Stimulated activated CD4-positive, alpha-beta T cell treated with anti-CD3 and anti-CD28 coated beads, Interleukin-12 subunit alpha, Interleukin-12 subunit beta, amount 100 ng/mL, for 4 hours (primary cell): ENCODE data around the gene MAN1C1.

Source experiments
- DNase-seq: peaks from one replicate; pipeline ENCODE4 v3.0.0-alpha.2; 2020

The MAN1C1 gene

DNA sequence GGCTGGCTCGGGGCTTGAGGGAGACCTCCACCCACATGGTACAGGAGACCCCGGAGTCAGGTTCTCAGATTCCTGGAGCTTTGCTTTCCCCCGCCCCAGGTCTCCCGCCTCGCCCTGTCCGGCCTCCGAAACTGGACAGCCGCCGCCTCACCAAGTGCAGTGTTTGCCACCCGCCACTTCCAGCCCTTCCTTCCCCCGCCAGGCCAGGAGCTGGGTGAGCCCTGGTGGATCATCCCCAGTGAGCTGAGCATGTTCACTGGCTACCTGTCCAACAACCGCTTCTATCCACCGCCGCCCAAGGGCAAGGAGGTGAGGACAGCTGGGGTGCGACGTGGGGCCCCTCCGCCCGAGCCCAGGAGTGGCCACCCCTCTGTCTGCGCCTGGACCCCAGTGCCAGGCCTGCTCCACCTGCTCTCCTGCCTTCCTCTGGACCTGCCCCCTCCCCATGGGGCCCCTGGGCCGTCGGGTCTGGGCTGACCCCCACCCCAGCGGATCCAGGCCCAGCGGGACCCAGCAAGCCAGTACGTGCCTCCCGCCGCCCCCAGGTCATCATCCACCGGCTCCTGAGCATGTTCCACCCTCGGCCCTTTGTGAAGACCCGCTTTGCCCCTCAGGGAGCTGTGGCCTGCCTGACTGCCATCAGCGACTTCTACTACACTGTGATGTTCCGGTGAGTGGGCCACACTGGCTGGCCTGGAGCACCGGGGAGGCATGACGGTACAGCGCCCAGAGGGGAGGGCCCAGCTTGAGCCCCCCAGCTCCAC is 192.1 kb downstream of the MAN1C1 start:
- DNase-seq = no peak

DNA sequence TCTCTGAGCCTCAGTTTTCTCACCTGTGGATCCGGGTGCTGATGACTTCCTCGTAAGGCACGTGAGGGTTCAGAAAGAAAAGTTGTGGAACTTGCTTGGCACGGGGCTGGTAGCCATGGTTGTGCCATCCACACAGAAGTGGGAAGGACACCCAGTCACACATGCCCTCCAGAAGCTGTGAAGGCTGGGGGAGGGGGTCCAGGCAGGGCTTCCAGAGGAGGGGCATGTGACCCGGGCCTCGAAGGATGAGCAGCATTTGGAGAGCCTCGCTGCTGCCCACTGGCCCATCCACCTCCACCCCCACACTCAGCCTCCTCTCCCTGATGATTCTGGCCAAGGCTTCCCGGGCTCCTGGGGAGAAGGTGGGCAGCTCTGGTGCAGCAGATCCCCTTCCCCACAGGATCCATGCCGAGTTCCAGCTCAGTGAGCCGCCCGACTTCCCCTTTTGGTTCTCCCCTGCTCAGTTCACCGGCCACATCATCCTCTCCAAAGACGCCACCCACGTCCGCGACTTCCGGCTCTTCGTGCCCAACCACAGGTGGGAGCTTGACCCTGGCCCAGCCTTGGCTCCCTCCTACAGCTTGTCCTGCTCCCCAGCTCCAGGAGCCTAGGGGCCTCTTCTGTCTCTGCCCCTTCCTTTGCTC is 192.8 kb downstream of the MAN1C1 start:
- no peak for DNase-seq

DNA sequence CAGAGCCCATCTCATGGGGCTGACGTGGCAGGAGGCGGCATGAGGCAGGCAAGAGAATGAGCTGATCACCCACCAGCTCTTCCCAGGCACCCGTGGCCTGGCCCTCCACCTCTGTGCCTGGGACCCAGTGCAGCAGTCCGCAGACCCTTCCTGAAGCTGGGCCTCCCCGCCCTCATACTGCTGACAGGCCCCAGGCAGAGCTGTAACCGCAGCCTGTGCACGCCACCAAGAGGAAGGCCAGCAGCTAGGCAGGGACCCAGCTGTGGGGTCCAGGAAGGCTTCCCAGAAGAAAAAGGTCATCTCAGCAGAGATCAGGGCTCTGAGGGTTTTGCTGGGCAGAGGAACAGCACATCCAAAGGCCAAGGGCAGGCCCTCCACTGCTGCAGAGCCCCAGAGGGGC is 193.3 kb downstream of the MAN1C1 start:
- DNase-seq = no peak

- DNase-seq = peak; percentile 83
Measured at GRCh38 chr1:25810341-25811299, 194.0 kb downstream of the MAN1C1 start.

DNA sequence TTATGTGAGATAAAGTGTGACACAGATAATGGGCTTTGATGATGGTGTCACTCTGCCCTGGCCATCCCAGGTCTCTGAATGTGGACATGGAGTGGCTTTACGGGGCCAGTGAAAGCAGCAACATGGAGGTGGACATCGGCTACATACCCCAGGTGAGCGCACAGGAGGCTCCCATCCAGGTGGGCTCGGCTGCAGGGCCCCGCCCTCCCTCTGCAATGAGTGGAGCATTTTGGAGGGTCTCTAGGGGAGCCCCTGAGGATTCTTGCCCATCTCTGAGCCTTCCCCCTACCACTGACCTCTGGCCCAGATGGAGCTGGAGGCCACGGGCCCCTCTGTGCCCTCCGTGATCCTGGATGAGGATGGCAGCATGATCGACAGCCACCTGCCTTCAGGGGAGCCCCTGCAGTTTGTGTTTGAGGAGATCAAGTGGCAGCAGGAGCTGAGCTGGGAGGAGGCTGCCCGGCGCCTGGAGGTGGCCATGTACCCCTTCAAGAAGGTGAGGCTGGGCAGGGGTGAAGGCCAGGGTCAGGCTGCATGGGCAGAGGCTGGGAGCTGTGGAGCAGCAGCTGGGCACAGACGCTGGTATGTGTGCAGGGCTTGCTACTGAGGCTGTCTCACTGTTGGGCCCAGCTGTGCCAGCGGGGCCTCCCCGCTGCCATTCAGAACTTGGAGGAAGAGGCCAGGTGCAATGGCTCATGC is 194.9 kb downstream of the MAN1C1 start:
- no peak for DNase-seq

- DNase-seq = no peak
Measured at GRCh38 chr1:25813071-25813733, 196.6 kb downstream of the MAN1C1 start.

DNA sequence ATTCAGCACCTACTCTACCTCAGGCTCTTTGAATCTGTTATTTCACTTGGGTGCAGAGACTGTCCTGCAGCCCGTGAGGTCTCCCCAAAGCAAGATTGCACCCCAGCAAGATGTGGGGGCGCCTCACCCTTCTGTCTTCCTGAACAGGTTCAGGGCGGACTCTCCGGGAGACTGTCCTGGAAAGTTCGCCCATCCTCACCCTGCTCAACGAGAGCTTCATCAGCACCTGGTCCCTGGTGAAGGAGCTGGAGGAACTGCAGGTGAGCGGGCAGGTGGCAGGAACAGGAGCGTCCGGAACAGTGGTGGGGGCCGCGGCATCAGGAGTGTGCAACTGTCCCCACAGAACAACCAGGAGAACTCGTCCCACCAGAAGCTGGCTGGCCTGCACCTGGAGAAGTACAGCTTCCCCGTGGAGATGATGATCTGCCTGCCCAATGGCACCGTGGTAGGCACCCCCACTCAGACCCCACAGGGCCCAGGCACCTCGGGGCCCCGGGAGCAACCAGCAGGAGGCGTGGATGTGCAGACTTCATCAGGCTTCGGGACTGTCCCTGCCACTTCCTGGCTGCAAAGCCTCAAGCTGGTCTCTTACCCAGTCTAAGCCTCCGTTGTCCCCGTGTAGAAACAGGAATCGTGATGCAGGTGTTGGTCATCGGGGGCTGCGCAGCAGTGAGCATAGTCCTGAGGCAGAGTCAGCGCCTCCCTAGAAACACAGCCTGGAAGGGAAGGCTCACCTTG is 197.3 kb downstream of the MAN1C1 start:
- DNase-seq = no peak

GRCh38 chr1:25814549-25815087 is 198.0 kb downstream of the MAN1C1 start:
- DNase-seq = no peak

DNA sequence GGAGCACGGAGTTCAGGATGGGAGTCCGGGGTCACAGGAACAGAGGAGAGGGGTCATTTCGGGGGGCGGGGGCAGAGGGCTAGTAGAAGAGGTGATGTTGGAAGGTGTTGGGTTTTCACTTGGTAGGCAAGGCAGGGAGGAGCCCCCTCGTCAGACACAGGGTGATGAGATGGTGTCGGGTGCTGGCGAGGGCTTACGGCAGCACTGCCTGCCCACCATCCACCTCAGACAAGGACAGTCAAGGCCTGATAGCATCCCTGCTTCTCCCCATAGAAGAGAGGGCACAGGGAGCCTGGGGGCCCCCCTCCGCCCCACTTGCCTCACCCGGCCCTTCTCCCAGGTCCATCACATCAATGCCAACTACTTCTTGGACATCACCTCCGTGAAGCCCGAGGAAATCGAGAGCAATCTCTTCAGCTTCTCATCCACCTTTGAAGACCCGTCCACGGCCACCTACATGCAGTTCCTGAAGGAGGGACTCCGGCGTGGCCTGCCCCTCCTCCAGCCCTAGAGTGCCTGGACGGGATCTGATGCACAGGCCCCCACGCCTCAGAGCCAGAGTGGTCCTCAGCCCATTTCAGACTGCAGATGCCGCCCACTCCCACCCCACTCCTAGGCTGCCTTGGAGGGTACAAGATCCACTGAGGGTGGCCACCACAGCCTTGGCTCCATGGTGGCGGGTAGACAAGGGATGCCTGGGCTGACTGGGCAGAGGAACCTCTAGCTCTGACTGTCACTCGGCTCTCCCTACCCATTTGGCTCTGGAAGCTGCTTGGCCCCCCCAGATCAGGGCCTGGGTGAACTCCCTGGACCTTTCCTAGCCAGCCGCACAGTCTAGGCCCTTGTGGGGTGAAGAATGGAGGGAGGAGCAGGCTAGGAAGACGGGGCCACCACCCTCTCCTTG is 198.9 kb downstream of the MAN1C1 start:
- DNase-seq = no peak

DNA sequence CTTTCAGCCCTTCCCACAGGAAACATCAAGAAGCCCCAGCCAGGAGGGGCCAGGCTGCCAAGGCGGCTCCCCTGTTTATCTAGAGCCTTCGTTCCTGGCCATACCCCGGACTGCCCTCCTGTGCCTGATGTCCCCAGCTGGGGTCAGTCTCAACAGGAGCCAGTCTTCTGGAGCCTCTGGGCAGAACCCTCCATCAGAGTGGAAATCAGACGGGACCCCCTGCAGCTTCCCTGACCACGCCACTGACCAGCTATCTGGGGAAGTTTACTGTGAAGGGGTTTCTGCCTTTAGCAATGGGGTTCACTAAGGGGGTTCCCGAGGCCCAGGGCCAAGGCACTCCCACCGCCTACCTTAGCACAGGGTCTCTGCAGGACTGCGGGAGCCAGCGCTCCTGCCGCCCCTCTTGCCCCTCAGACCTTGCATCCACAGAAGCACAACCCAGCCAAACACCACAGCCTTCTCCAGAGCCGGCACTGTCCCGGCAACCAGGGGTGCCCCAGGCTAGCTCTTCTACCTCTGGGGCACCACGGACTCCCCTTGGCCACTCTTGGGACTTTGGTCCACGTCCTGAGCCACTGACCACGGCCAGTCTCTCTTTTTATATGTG is 199.6 kb downstream of the MAN1C1 start:
- no peak for DNase-seq

DNA sequence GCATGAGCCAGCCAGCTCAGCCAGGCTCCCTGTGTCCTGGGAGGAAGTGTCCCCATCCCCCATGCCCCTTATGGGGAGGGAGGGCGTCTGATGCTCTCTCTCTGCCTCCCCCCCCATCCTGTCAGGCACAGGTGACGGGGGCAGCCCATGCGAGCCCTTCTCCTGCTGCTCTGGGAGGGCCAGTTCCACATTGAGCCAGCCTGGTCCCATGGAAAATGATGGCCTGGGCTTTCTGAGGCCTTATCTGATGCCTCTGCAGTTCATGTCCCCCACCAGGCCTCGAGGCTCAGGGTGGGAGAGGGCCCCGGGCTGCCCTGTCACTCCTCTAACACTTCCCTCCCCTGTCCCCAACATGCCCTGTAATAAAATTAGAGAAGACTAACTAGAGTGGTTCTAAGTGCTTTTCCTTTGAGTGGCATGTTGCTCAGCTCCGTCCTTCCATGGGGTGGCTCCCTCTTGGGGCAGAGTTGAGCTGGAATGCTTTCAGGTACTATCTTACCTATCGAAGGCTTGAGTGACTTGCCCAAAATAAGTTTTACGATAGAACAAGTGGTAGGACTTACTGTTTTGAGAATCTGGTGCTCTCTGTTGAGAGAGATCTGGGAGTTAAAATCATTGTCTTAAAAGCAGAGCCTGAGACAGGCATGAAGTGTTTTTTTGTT is 201.4 kb downstream of the MAN1C1 start:
- DNase-seq = no peak

GRCh38 chr1:25818569-25818968 is 202.0 kb downstream of the MAN1C1 start:
- no peak for DNase-seq

DNA sequence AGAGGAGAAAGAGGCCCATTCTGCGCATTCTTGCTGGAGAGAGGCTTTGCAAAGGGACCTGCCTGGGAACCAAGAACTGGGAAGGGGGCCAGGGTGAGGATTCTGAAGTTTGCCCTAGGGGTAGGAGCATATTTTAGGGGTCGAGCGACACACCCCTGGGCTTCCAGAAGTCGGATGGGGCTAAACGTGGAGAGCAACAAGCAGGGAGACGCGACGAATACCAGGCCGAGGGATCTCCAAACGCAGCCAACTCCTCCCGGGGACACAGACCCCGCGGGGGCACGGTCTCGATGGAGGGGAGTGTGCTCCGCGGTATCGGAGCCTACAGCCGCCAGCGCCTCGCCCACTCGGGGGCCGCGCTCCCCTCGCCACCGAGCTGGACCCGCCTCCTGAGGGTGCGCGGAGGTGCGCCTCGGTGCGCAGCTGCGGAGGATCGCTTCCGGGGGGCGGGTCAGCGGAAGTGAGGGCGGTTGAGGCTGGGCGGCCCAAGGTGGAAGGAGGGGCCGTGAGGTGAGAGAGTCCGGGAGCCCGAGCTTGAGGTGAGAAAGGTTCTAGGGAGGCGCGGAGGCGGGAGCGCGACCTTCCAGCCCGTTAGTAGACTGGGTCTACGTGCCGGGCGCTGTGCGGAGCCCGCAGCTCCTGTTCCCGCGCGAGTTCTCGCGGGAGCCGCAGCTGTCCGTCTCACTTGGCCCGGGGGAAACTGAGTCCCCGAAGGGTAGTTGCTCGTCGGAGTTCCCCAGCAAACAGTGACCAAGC is 203.1 kb downstream of the MAN1C1 start, which contains the start of gene MTFR1L:
TSS of gene MTFR1L (plus strand) at position 464 of the 756 bp plus-strand sequence. CDS start 3,151 bp downstream, outside the sequence.
- DNase-seq = peak; percentile 93

DNA sequence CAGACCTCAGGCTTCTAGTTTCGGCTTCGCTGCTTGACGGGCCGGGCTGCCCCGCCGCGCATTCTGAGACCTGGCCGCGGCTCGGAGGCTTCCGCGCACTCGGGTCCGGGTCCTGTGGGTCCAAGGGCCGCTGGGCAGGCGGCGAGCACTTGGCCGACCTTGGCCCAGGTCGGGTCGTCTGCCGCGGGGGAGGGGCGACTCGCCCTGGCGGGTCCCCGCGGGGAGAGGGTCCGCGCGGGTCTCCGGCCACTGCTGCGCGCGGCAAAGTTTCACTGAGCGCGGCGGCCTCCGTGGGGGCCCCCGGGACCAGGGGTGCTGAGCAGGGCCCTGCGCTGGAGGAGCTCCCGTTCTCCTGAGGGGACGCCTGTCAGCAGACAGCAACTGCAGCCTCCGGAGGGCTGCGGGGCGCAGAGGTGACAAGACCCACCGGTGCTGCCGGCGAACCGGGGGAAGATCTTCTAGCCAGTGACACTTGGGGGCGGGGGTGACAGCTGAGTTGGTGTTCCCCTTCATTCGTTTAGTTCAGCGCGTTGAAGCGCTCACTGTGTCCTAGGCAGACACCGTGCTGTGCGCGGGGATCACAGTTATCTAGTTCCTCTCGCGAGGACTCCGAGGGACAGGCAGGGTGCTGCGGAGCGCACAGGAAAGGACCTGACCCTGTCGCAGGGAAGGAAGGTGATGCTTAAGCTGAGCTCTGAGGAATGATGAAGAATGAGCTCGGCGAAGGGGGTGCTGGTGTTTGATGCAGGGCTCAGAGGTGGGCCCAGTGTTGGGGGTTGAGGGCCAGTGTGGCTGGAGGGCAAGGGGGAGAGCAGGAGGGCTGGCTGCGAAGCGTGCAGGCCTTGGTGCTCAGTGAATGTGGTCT is 203.9 kb downstream of the MAN1C1 start:
- DNase-seq = peak; percentile 46

GRCh38 chr1:25821112-25821476 is 204.5 kb downstream of the MAN1C1 start:
- DNase-seq = no peak

DNA sequence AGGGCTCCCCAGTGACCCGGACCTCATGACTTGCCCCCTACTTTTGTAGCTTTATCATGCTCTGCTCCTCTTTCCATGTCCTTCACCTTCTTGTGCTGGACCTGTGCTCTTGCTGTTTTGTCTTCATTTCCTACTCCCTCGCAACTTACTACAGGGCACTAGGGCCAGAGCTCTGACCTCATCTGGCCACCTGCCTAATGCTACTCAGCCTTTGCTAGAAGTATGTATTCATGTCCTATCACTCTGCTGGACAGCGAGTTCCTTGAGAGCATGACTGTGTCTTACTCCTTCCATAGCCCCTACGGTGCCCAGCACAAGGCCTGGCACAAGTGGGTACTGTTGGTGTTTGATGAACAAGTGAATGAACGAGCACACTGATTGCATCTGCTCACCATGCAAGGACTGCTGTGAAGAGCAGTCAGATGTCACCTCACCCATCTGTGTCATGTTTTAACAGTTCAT is 205.1 kb downstream of the MAN1C1 start:
- DNase-seq = no peak

DNA sequence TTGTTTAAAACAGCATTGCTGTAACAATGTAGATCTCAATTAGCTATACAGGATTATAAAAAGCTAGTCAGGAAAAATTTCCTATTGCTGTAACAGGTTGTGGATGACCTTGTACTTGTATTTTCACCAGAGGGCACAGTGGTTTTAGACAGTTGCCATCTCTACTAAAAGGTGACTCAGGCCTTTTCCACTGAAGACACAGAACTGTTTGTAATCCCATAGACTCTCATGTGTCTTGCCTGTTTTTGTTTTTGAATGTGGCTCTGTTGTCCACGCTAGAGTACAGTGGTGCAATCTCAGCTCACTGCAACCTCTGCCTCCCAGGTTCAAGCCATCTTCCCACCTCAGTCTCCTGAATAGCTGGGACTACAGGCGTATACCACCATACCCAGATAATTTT is 209.0 kb downstream of the MAN1C1 start:
- DNase-seq = no peak
